GM12878 (cell line): Measurements from ENCODE around the gene MAF.

Experiments
- CTCF ChIP-seq, 3 experiments: IDR thresholded peaks in 2 of 3; conservative IDR thresholded peaks in 1 of 3; 2 replicates each; pipeline ENCODE4 v1.5.1; 2011; ENCODE audit warnings: low read depth in 3 of 3, low read length in 3 of 3, mild to moderate bottlenecking in 3 of 3, control low read depth in 2 of 3, moderate library complexity in 2 of 3, inconsistent platforms in 1 of 3, mixed read lengths in 1 of 3; ENCODE audit not compliant: control insufficient read depth in 2 of 3, insufficient read depth in 1 of 3; ENCODE audit errors: extremely low read depth in 1 of 3
- JUNB ChIP-seq: IDR thresholded peaks from 2 replicates; pipeline ENCODE4 v1.6.1; 2016; ENCODE audit warnings: antibody characterized with exemption, mild to moderate bottlenecking
- POLR2A ChIP-seq: IDR thresholded peaks from 2 replicates; pipeline ENCODE4 v1.6.1; 2011; ENCODE audit warnings: low read depth, mild to moderate bottlenecking, low read length

- TF ChIP-seq POLR2A (no peak), CTCF (IDR thresholded peaks at IDR 0.05 in 2 of 3, conservative IDR thresholded peaks at IDR 0.05 in 1 of 3; ENCODE audit: control insufficient read depth in 2 of 3, extremely low read depth in 1 of 3, insufficient read depth in 1 of 3, low read depth in 3 of 3, low read length in 3 of 3) (no peak), JUNB (no peak)
Measured at GRCh38 chr16:79554912-79555311, 45.6 kb downstream of the MAF start.
